Measurements from ENCODE around the gene ASB18.

GRCh38 chr2:236184701-236185100 is 79.5 kb downstream of the ASB18 start:
- no peak for TF ChIP-seq ZNF140 (tag by site-specific recombination; IDR thresholded peaks at IDR 0.05)
- no peak for TF ChIP-seq KLF9 (tag by site-specific recombination; IDR thresholded peaks at IDR 0.05; ENCODE audit: low read depth)
- TF ChIP-seq CTCF (tag by site-specific recombination; IDR thresholded peaks at IDR 0.05) = no peak
- no peak for TF ChIP-seq ZNF24 (tag by site-specific recombination; IDR thresholded peaks at IDR 0.05)
- TF ChIP-seq ZNF292 (tag by site-specific recombination; IDR thresholded peaks at IDR 0.05; ENCODE audit: borderline replicate concordance, low read depth) = no peak
- TF ChIP-seq ZNF18 (tag by site-specific recombination; IDR thresholded peaks at IDR 0.05) = no peak
- TF ChIP-seq ZBTB17 (tag by site-specific recombination; IDR thresholded peaks at IDR 0.05) = no peak
- TF ChIP-seq ZBTB7A (tag by site-specific recombination; IDR thresholded peaks at IDR 0.05; ENCODE audit: low read depth) = no peak
- no peak for TF ChIP-seq TCF7L2 (IDR thresholded peaks at IDR 0.05; ENCODE audit: borderline replicate concordance, low read depth, low read length)
